SU-DHL-6 (cell line): Measurements from ENCODE around the gene PPP2R2B.

Experiments used
- CTCF ChIP-seq: fragments of 200-600 bp; sonication (generic); IDR thresholded peaks from one replicate; pipeline ENCODE4 v1.5.1; 2017; ENCODE audit warnings: antibody characterized with exemption, mild to moderate bottlenecking, low read length, moderate library complexity; ENCODE audit not compliant: insufficient read depth, poor library complexity, severe bottlenecking
- EZH2phosphoT487 ChIP-seq: fragments of 200-600 bp; sonication (generic), shearing (Covaris generic); conservative IDR thresholded peaks from 2 replicates; pipeline ENCODE4 v1.6.1; 2018; ENCODE audit warnings: mild to moderate bottlenecking, antibody characterized with exemption, low read length, moderate library complexity, mixed read lengths

- no peak for TF ChIP-seq CTCF
- no peak for TF ChIP-seq EZH2phosphoT487
Measured at GRCh38 chr5:146582051-146582596, 296.4 kb downstream of the PPP2R2B start.
